Measurements from ENCODE around the gene HOXD12.

DNA sequence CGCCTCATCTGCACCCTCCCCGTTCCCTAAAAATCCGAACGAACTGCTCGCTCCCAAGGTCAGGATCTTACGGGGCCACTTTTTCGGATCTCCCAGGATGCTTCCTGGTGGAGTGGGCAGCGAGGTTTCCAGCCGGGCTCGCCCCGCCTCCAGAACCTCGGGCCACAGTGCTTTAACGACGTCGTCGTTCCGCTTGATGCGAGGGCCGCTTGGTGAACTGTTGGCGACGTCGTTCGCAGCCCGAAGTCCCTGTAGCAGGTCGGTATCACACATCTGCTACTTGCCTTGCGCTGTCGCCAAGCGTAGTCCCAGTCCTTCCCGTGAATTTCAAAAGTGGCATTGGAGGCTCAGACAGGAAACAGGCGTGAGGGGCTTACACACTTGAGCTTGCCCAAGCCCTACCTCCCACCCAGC is 31.2 kb upstream of the HOXD12 start:
- no peak for TF ChIP-seq CTCF (conservative IDR thresholded peaks at IDR 0.05; ENCODE audit: low read depth, low read length)
- no peak for TF ChIP-seq EZH2 (IDR thresholded peaks at IDR 0.05; ENCODE audit: borderline replicate concordance, low read depth, low read length, poor library complexity, severe bottlenecking)
